HEK293 (cell line): ENCODE results near the gene ALOX15B.

Experiments
- CTCF ChIA-PET: fragments of 350-600 bp; formaldehyde crosslinking; extraction: SDS; loops from one replicate; lab custom pipeline; 2021; ENCODE audit warnings: antibody characterized with exemption; lab: Yijun Ruan, JAX
- POLR2A ChIA-PET: fragments of 300-600 bp; formaldehyde crosslinking; extraction: SDS; loops from one replicate; lab custom pipeline; 2020; ENCODE audit warnings: antibody characterized with exemption, inconsistent platforms; lab: Yijun Ruan, JAX
- H3K27ac ChIP-seq: fragments of 200-500 bp; sonication (Bioruptor generic); 2 replicates; pipeline ENCODE4 v1.5.1; 2014; ENCODE audit warnings: low read depth, low read length, control low read depth, inconsistent platforms; ENCODE audit errors: extremely low read depth
- H3K36me3 ChIP-seq, 2 experiments: fragments of 200-500 bp in 1 of 2; sonication (Bioruptor generic) in 1 of 2; 1 replicate in 1 of 2; 2 replicates in 1 of 2; pipeline ENCODE4 v1.5.1; 2014 to 2017; ENCODE audit warnings: inconsistent platforms in 2 of 2, low read length in 2 of 2; ENCODE audit not compliant: control insufficient read depth in 2 of 2, insufficient read depth in 1 of 2
- H3K4me1 ChIP-seq: fragments of 200-500 bp; sonication (Bioruptor generic); 2 replicates; pipeline ENCODE4 v1.5.1; 2014; ENCODE audit warnings: mild to moderate bottlenecking, low read length, inconsistent platforms; ENCODE audit not compliant: control insufficient read depth, insufficient read depth
- H3K4me3 ChIP-seq: 2 replicates; pipeline ENCODE4 v1.5.1; 2011; ENCODE audit warnings: low read depth, mild to moderate bottlenecking, control low read depth, low read length, moderate library complexity
- H3K9me3 ChIP-seq: fragments of 200-500 bp; sonication (Bioruptor generic); 2 replicates; pipeline ENCODE4 v1.5.1; 2014; ENCODE audit warnings: low read depth, low read length, inconsistent platforms; ENCODE audit not compliant: control insufficient read depth, insufficient read depth
- EGR2 ChIP-seq: fragments of 450-650 bp; formaldehyde crosslinking; IDR thresholded peaks from 2 replicates; pipeline ENCODE4 v1.5.1; 2016; ENCODE audit warnings: low read depth, missing biosample characterization, missing genetic modification characterization
- ZFHX2 ChIP-seq: fragments of 450-650 bp; formaldehyde crosslinking; conservative IDR thresholded peaks from 2 replicates; pipeline ENCODE4 v1.5.1; 2016; ENCODE audit warnings: missing biosample characterization, missing genetic modification characterization
- ZNF366 ChIP-seq: fragments of 450-650 bp; formaldehyde crosslinking; conservative IDR thresholded peaks from 2 replicates; pipeline ENCODE4 v1.5.1; 2016; ENCODE audit warnings: missing biosample characterization, missing genetic modification characterization
- ZNF391 ChIP-seq: fragments of 450-650 bp; formaldehyde crosslinking; IDR thresholded peaks from 2 replicates; pipeline ENCODE4 v1.5.1; 2016; ENCODE audit warnings: low read depth, missing biosample characterization, missing genetic modification characterization, borderline replicate concordance
- ZNF48 ChIP-seq: fragments of 450-650 bp; formaldehyde crosslinking; IDR thresholded peaks from 2 replicates; pipeline ENCODE4 v1.5.1; 2016; ENCODE audit warnings: missing biosample characterization, missing genetic modification characterization
- ZNF555 ChIP-seq: fragments of 450-650 bp; formaldehyde crosslinking; conservative IDR thresholded peaks from 2 replicates; pipeline ENCODE4 v1.5.1; 2017; ENCODE audit warnings: missing biosample characterization, mild to moderate bottlenecking, missing genetic modification characterization, inconsistent platforms
- ZNF600 ChIP-seq: fragments of 450-650 bp; formaldehyde crosslinking; IDR thresholded peaks from 2 replicates; pipeline ENCODE4 v1.5.1; 2016; ENCODE audit warnings: missing biosample characterization, missing genetic modification characterization
- ZNF654 ChIP-seq: fragments of 450-650 bp; formaldehyde crosslinking; IDR thresholded peaks from 2 replicates; pipeline ENCODE4 v1.5.1; 2016; ENCODE audit warnings: low read depth, missing biosample characterization, missing genetic modification characterization
- ZNF777 ChIP-seq: fragments of 450-650 bp; formaldehyde crosslinking; IDR thresholded peaks from 2 replicates; pipeline ENCODE4 v1.5.1; 2017; ENCODE audit warnings: missing biosample characterization, missing genetic modification characterization, borderline replicate concordance
- ZNF843 ChIP-seq: fragments of 450-650 bp; formaldehyde crosslinking; IDR thresholded peaks from 2 replicates; pipeline ENCODE4 v1.5.1; 2016; ENCODE audit warnings: missing biosample characterization, missing genetic modification characterization
- TF ChIP-seq, protein P1 (sequence below): fragments of 450-650 bp; formaldehyde crosslinking; conservative IDR thresholded peaks from 2 replicates; pipeline ENCODE4 v1.5.1; 2016; ENCODE audit warnings: low read depth, missing biosample characterization, missing genetic modification characterization
- TF ChIP-seq, protein P2 (sequence below): fragments of 450-650 bp; formaldehyde crosslinking; IDR thresholded peaks from 2 replicates; pipeline ENCODE4 v1.5.1; 2016; ENCODE audit warnings: missing biosample characterization, missing genetic modification characterization

ALOX15B gene

DNA sequence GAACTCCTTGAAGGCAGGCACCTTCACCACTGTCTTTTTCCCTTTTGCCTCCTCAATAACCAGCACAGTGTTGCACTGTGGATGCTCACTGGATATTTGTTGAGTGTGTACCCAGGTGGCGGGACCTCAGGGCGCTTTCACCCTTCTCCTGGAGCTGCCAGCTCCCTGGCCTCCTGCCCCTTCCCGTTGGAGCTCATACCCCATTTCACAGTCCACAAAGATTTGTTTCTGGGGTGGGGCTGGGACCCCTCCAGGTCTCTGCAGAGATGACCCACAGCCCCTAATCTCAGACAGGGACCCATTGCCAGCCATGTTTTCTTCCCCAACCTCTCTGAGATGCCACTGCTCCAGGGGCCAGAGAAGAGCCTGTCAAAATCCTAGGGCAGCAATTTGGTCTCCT lies 36.2 kb downstream of the ALOX15B start (continued):
- TF ChIP-seq, protein P1, sequence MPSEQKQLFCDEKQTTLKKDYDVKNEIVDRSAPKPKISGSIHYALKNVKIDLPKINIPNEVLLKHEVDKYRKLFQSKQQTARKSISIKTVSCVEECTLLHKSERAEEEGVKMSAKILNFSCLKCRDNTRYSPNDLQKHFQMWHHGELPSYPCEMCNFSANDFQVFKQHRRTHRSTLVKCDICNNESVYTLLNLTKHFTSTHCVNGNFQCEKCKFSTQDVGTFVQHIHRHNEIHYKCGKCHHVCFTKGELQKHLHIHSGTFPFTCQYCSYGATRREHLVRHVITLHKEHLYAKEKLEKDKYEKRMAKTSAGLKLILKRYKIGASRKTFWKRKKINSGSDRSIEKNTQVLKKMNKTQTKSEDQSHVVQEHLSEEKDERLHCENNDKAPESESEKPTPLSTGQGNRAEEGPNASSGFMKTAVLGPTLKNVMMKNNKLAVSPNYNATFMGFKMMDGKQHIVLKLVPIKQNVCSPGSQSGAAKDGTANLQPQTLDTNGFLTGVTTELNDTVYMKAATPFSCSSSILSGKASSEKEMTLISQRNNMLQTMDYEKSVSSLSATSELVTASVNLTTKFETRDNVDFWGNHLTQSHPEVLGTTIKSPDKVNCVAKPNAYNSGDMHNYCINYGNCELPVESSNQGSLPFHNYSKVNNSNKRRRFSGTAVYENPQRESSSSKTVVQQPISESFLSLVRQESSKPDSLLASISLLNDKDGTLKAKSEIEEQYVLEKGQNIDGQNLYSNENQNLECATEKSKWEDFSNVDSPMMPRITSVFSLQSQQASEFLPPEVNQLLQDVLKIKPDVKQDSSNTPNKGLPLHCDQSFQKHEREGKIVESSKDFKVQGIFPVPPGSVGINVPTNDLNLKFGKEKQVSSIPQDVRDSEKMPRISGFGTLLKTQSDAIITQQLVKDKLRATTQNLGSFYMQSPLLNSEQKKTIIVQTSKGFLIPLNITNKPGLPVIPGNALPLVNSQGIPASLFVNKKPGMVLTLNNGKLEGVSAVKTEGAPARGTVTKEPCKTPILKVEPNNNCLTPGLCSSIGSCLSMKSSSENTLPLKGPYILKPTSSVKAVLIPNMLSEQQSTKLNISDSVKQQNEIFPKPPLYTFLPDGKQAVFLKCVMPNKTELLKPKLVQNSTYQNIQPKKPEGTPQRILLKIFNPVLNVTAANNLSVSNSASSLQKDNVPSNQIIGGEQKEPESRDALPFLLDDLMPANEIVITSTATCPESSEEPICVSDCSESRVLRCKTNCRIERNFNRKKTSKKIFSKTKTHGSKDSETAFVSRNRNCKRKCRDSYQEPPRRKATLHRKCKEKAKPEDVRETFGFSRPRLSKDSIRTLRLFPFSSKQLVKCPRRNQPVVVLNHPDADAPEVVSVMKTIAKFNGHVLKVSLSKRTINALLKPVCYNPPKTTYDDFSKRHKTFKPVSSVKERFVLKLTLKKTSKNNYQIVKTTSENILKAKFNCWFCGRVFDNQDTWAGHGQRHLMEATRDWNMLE (tag by site-specific recombination) = no peak
- no peak for TF ChIP-seq ZNF391 (tag by site-specific recombination)
- no peak for TF ChIP-seq ZNF654 (tag by site-specific recombination)
- TF ChIP-seq ZNF777 (tag by site-specific recombination) = no peak
- no peak for TF ChIP-seq ZNF555 (tag by site-specific recombination)
- TF ChIP-seq ZNF843 = no peak

DNA sequence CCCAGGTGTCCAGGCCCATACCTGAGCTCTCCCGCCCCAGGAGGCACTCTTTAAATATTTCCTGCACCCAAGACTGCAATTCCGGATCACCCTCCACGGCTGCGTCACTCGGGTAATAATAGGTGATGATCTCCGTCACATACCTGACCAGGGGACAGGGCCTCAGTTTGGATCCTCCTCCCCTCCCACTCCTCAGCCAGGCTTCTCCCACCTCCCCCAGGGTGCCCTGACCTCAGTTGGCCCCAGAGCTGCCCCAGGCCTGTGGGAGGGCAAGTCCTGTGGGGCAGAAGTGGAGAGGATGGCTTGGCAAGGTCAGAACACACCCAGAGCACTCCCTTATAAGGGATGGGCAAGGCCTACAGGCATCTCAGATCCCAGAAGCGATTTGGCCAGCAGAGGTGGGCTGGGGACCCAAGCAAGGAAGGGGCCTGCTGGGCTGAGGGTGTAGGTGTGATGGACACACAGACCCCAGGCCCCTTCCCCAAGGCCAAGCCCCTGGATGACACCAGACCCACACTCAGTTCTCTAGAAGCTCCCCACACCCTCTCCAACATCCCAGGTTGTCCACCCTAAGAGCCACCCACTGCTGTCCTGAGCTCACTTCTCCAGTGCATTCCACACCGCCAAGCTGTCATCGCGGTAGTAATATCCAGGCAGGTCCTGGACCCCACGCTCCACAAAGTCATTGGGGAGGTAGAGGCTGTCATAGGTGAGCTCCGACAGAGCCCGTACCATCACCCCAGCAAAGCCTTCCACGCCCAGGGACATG lies 36.9 kb downstream of the ALOX15B start:
- Histone ChIP-seq H3K4me3 (no peak overlapping the region), H3K4me1 (peaks cover 7% of the 10 kb centered on the region), H3K9me3 (no peaks in the 10 kb centered on the region), H3K27ac (no peak overlapping the region)
- ChIA-PET POLR2A (interaction anchor here (1.2 kb wide), 1 partner anchor 144 kb away, joined by 4 read pairs; the partner anchor contains the start of genes CNTROB and TRAPPC1), CTCF (interaction anchor here (0.6 to 27.3 kb wide), 7 partner anchors 10 to 342 kb away, joined by 3 to 561 read pairs (median 54); partner anchors contain the start of genes ALOX12B and ALOXE3)
- TF ChIP-seq ZNF600 (tag by site-specific recombination) = 0 out of 2 replicates have a peak, but pooled peaks have one; percentile 9
- TF ChIP-seq ZNF48 = no peak
- TF ChIP-seq, all 188 proteins: peak for 1
- H3K36me3 ChIP-seq = no peaks in the 10 kb centered on the region

DNA sequence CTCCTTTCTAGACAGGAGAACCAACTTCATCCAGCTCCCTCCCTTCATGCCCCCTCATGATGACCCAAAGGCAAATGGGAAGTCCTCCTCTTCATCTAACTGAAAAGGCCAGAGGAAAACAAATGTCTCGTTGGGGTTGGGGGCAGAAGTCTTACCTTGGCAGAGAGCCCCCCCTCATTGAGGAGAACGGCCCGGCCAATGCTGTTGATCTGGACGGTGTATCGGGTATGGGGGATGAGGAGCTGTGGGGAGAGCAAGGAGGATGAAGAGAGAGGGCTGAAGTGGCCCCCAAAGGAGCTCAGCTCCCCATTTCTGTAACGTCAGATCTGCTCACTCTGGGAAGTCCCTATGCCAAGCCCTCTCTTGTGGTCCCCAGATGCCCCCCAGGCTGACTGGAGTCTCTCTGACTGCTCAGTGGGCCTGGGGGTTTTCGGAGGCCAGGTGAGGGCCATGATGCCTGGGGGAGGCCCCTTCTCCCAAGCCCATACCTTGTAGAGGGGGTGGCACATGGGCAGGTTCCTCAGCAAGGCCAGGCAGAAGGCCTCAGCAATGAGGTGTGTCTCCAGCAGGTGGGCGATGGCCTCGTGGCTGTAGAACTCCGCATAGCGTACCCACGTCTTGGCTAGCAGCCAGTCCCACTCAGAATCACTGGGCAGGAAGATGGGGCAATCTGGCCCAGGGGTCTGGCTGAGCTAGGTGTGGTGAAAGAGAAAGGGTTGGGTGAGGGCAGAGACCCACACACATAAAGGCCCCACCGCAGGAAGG lies 37.8 kb downstream of the ALOX15B start:
- Histone ChIP-seq H3K9me3 (no peaks in the 10 kb centered on the region; the same call in 1 of the 2 replicates), H3K27ac (no peak overlapping the region), H3K4me1 (peaks cover 7% of the 10 kb centered on the region), H3K4me3 (no peak overlapping the region), H3K36me3 (peaks cover 0 to 3% of the 10 kb centered on the region in 2 experiments; a peak in 1 of 3 replicates)
- ChIA-PET POLR2A (no interaction called here), CTCF (interaction anchor here (0.6 to 27.3 kb wide), 5 partner anchors 12 to 300 kb away, joined by 3 to 561 read pairs (median 214); partner anchors contain the start of gene ALOX12B)
- no peak for TF ChIP-seq ZNF366 (tag by site-specific recombination)
- TF ChIP-seq ZFHX2 = 0 out of 2 replicates have a peak, but pooled peaks have one; percentile 23
- TF ChIP-seq, protein P2, sequence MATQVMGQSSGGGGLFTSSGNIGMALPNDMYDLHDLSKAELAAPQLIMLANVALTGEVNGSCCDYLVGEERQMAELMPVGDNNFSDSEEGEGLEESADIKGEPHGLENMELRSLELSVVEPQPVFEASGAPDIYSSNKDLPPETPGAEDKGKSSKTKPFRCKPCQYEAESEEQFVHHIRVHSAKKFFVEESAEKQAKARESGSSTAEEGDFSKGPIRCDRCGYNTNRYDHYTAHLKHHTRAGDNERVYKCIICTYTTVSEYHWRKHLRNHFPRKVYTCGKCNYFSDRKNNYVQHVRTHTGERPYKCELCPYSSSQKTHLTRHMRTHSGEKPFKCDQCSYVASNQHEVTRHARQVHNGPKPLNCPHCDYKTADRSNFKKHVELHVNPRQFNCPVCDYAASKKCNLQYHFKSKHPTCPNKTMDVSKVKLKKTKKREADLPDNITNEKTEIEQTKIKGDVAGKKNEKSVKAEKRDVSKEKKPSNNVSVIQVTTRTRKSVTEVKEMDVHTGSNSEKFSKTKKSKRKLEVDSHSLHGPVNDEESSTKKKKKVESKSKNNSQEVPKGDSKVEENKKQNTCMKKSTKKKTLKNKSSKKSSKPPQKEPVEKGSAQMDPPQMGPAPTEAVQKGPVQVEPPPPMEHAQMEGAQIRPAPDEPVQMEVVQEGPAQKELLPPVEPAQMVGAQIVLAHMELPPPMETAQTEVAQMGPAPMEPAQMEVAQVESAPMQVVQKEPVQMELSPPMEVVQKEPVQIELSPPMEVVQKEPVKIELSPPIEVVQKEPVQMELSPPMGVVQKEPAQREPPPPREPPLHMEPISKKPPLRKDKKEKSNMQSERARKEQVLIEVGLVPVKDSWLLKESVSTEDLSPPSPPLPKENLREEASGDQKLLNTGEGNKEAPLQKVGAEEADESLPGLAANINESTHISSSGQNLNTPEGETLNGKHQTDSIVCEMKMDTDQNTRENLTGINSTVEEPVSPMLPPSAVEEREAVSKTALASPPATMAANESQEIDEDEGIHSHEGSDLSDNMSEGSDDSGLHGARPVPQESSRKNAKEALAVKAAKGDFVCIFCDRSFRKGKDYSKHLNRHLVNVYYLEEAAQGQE = no peak
- 0 out of 2 replicates have a peak, but pooled peaks have one; percentile 34 for TF ChIP-seq EGR2 (tag by site-specific recombination)
